CD8-positive, alpha-beta memory T cell (primary cell): ENCODE results near the gene TBX5. TPM values are rescaled to one million over a fixed set of nuclear protein-coding genes. Genes with fewer than 3 reads are reported as not detected.

Source experiments
- CTCF ChIA-PET: fragments of 350-600 bp; sonication (Branson Sonifier 250); formaldehyde crosslinking; loops from one replicate; lab custom pipeline; 2021; ENCODE audit warnings: antibody characterized with exemption; lab: Charles Lee
- POLR2A ChIA-PET: fragments of 350-600 bp; sonication (Branson Sonifier 250); formaldehyde crosslinking; loops from one replicate; lab custom pipeline; 2021; ENCODE audit warnings: antibody characterized with exemption; lab: Charles Lee
- DNase-seq, 5 donors: peaks; one replicate each; pipeline versions ENCODE4 v3.0.0 to v3.0.0-alpha.2; 2020 to 2022; ENCODE audit warnings: mixed read lengths in 1 of 5
- H3K27ac ChIP-seq: one replicate; pipeline ENCODE4 v1.7.0; 2013; ENCODE audit warnings: low read depth, mild to moderate bottlenecking, low read length, moderate library complexity
- H3K27me3 ChIP-seq: 2 replicates; pipeline ENCODE4 v1.7.0; 2013; ENCODE audit warnings: low read length, mild to moderate bottlenecking; ENCODE audit not compliant: insufficient read depth, poor library complexity, severe bottlenecking
- H3K36me3 ChIP-seq: 2 replicates; pipeline ENCODE4 v1.7.0; 2013; ENCODE audit warnings: mild to moderate bottlenecking, low read length, moderate library complexity; ENCODE audit not compliant: insufficient read depth
- H3K4me1 ChIP-seq: 2 replicates; pipeline ENCODE4 v1.7.0; 2013; ENCODE audit warnings: mild to moderate bottlenecking, low read length, moderate library complexity; ENCODE audit not compliant: insufficient read depth
- H3K4me3 ChIP-seq: 2 replicates; pipeline ENCODE4 v1.7.0; 2013; ENCODE audit warnings: mild to moderate bottlenecking, low read length
- H3K9me3 ChIP-seq: 2 replicates; pipeline ENCODE4 v1.7.0; 2013; ENCODE audit warnings: mild to moderate bottlenecking, low read length
- H3K27ac Mint-ChIP-seq, 8 donors: one replicate each; pipeline ENCODE4 v1.8.0; 2020 to 2021; ENCODE audit warnings: mixed read lengths in 8 of 8, mild to moderate bottlenecking in 6 of 8, inconsistent platforms in 3 of 8, moderate library complexity in 3 of 8
- H3K27me3 Mint-ChIP-seq, 2 donors: one replicate each; pipeline ENCODE4 v1.8.0; 2020 to 2021; ENCODE audit warnings: mixed read lengths in 2 of 2, mild to moderate bottlenecking in 1 of 2, moderate library complexity in 1 of 2
- H3K36me3 Mint-ChIP-seq, 3 donors: one replicate each; pipeline ENCODE4 v1.8.0; 2020 to 2021; ENCODE audit warnings: mixed read lengths in 3 of 3, inconsistent platforms in 1 of 3, mild to moderate bottlenecking in 1 of 3
- H3K4me1 Mint-ChIP-seq, 3 donors: one replicate each; pipeline ENCODE4 v1.8.0; 2020 to 2021; ENCODE audit warnings: mixed read lengths in 3 of 3, inconsistent platforms in 1 of 3, mild to moderate bottlenecking in 1 of 3
- H3K4me3 Mint-ChIP-seq, 7 donors: one replicate each; pipeline ENCODE4 v1.8.0; 2020 to 2021; ENCODE audit warnings: mixed read lengths in 7 of 7, mild to moderate bottlenecking in 6 of 7, moderate library complexity in 4 of 7, inconsistent platforms in 2 of 7
- H3K9me3 Mint-ChIP-seq, 5 donors: one replicate each; pipeline ENCODE4 v1.8.0; 2020 to 2022; ENCODE audit warnings: mixed read lengths in 5 of 5, mild to moderate bottlenecking in 3 of 5, moderate library complexity in 2 of 5, inconsistent platforms in 1 of 5
- polyA plus RNA-seq: library from polyadenylated mRNA; unstranded; fragments of 300-500 nt; fragmentation: Illumina TruSeq; gene quantifications from one replicate; pipeline ENCODE4 v1.2.3, GENCODE V29; 2021
- total RNA-seq, 2 experiments: library from RNA; stranded (reverse); gene quantifications; one replicate each; pipeline ENCODE4 v1.2.3, GENCODE V29; 2021

The TBX5 gene
- total and polyA plus RNA-seq, 3 experiments from 2014 or later = not detected

- DNase-seq = no peak
- no peaks in the 10 kb centered on the region for H3K27me3 ChIP-seq
- no peak overlapping the region for H3K4me3 Mint-ChIP-seq
- H3K36me3 Mint-ChIP-seq = peaks cover 0 to 1% (median 0%) of the 10 kb centered on the region in 3 donors
- no peak overlapping the region for H3K27ac Mint-ChIP-seq
- H3K4me1 ChIP-seq = no peaks in the 10 kb centered on the region
- H3K9me3 ChIP-seq = no peaks in the 10 kb centered on the region
- ChIA-PET CTCF (no interaction called here), POLR2A (no interaction called here)
- H3K4me1 Mint-ChIP-seq = no peaks in the 10 kb centered on the region
- H3K9me3 Mint-ChIP-seq = peaks cover 0 to 28% (median 2%) of the 10 kb centered on the region in 5 donors
- H3K4me3 ChIP-seq = no peak overlapping the region
- no peaks in the 10 kb centered on the region for H3K36me3 ChIP-seq
- H3K27ac ChIP-seq = no peak overlapping the region
- H3K27me3 Mint-ChIP-seq = no peaks in the 10 kb centered on the region
Observed at GRCh38 chr12:114328292-114328691, 77.7 kb downstream of the TBX5 start.

GRCh38 chr12:114327765-114328164, 78.2 kb downstream of the TBX5 start:
- Histone ChIP-seq H3K36me3 (no peaks in the 10 kb centered on the region), H3K4me3 (no peak overlapping the region), H3K4me1 (no peaks in the 10 kb centered on the region), H3K27ac (no peak overlapping the region), H3K27me3 (no peaks in the 10 kb centered on the region), H3K9me3 (no peaks in the 10 kb centered on the region)
- H3K27me3 Mint-ChIP-seq = no peaks in the 10 kb centered on the region
- H3K9me3 Mint-ChIP-seq = peaks cover 0 to 28% (median 2%) of the 10 kb centered on the region in 5 donors
- ChIA-PET CTCF (no interaction called here), POLR2A (no interaction called here)
- no peak overlapping the region for H3K27ac Mint-ChIP-seq
- DNase-seq = no peak
- peaks cover 0 to 1% (median 0%) of the 10 kb centered on the region in 3 donors for H3K36me3 Mint-ChIP-seq
- H3K4me3 Mint-ChIP-seq = no peak overlapping the region
- no peaks in the 10 kb centered on the region for H3K4me1 Mint-ChIP-seq

- Mint-ChIP-seq H3K36me3 (no peaks in the 10 kb centered on the region), H3K4me1 (no peaks in the 10 kb centered on the region), H3K27ac (no peak overlapping the region), H3K9me3 (peaks cover 0 to 3% (median 0%) of the 10 kb centered on the region in 5 donors), H3K27me3 (no peaks in the 10 kb centered on the region), H3K4me3 (no peak overlapping the region)
- Histone ChIP-seq H3K27ac (no peak overlapping the region), H3K4me1 (no peaks in the 10 kb centered on the region), H3K4me3 (no peak overlapping the region), H3K9me3 (no peaks in the 10 kb centered on the region), H3K36me3 (no peaks in the 10 kb centered on the region), H3K27me3 (no peaks in the 10 kb centered on the region)
- DNase-seq = no peak
- ChIA-PET POLR2A (no interaction called here), CTCF (no interaction called here)
Observed at GRCh38 chr12:114321524-114321923, 84.4 kb downstream of the TBX5 start.

- H3K9me3 Mint-ChIP-seq = peaks cover 0 to 3% (median 0%) of the 10 kb centered on the region in 5 donors
- Histone ChIP-seq H3K36me3 (no peaks in the 10 kb centered on the region), H3K27ac (no peak overlapping the region), H3K27me3 (no peaks in the 10 kb centered on the region), H3K9me3 (no peaks in the 10 kb centered on the region), H3K4me3 (no peak overlapping the region), H3K4me1 (no peaks in the 10 kb centered on the region)
- ChIA-PET CTCF (no interaction called here), POLR2A (no interaction called here)
- H3K27me3 Mint-ChIP-seq = no peaks in the 10 kb centered on the region
- H3K27ac Mint-ChIP-seq = no peak overlapping the region
- no peaks in the 10 kb centered on the region for H3K4me1 Mint-ChIP-seq
- no peaks in the 10 kb centered on the region for H3K36me3 Mint-ChIP-seq
- DNase-seq = no peak
- H3K4me3 Mint-ChIP-seq = no peak overlapping the region
Observed at GRCh38 chr12:114320968-114321367, 85.0 kb downstream of the TBX5 start.

GRCh38 chr12:114320101-114320500, 85.8 kb downstream of the TBX5 start:
- Mint-ChIP-seq H3K9me3 (peaks cover 0 to 3% (median 0%) of the 10 kb centered on the region in 5 donors), H3K4me3 (no peak overlapping the region), H3K27ac (no peak overlapping the region), H3K4me1 (no peaks in the 10 kb centered on the region), H3K36me3 (no peaks in the 10 kb centered on the region), H3K27me3 (no peaks in the 10 kb centered on the region)
- no peak for DNase-seq
- H3K36me3 ChIP-seq = no peaks in the 10 kb centered on the region
- H3K4me3 ChIP-seq = no peak overlapping the region
- no peak overlapping the region for H3K27ac ChIP-seq
- H3K27me3 ChIP-seq = no peaks in the 10 kb centered on the region
- ChIA-PET POLR2A (no interaction called here), CTCF (no interaction called here)
- H3K9me3 ChIP-seq = no peaks in the 10 kb centered on the region
- H3K4me1 ChIP-seq = no peaks in the 10 kb centered on the region

- ChIA-PET CTCF (no interaction called here), POLR2A (no interaction called here)
- Histone ChIP-seq H3K4me3 (no peak overlapping the region), H3K27me3 (no peaks in the 10 kb centered on the region), H3K9me3 (no peaks in the 10 kb centered on the region), H3K27ac (no peak overlapping the region), H3K36me3 (no peaks in the 10 kb centered on the region), H3K4me1 (no peaks in the 10 kb centered on the region)
- Mint-ChIP-seq H3K4me3 (no peak overlapping the region), H3K27ac (no peak overlapping the region), H3K4me1 (no peaks in the 10 kb centered on the region), H3K9me3 (peaks cover 0 to 3% (median 0%) of the 10 kb centered on the region in 5 donors), H3K27me3 (no peaks in the 10 kb centered on the region), H3K36me3 (no peaks in the 10 kb centered on the region)
- DNase-seq = no peak
Observed at GRCh38 chr12:114319422-114319821, 86.5 kb downstream of the TBX5 start.

- H3K4me3 Mint-ChIP-seq = no peak overlapping the region
Observed at GRCh38 chr12:114318984-114319383, 87.0 kb downstream of the TBX5 start.

GRCh38 chr12:114316076-114316475, 89.9 kb downstream of the TBX5 start:
- Mint-ChIP-seq H3K36me3 (no peaks in the 10 kb centered on the region), H3K27me3 (no peaks in the 10 kb centered on the region), H3K4me1 (no peaks in the 10 kb centered on the region), H3K27ac (no peak overlapping the region), H3K4me3 (no peak overlapping the region), H3K9me3 (peaks cover 0 to 3% (median 0%) of the 10 kb centered on the region in 5 donors)
- H3K27me3 ChIP-seq = no peaks in the 10 kb centered on the region
- no peak overlapping the region for H3K4me3 ChIP-seq
- DNase-seq = no peak
- CTCF ChIA-PET = no interaction called here
- no peaks in the 10 kb centered on the region for H3K4me1 ChIP-seq
- no peak overlapping the region for H3K27ac ChIP-seq
- no peaks in the 10 kb centered on the region for H3K36me3 ChIP-seq
- H3K9me3 ChIP-seq = no peaks in the 10 kb centered on the region
- POLR2A ChIA-PET = no interaction called here

More at GRCh38 chr12:114318984-114319383, 87.0 kb downstream of the TBX5 start:
- Histone ChIP-seq H3K27me3 (no peaks in the 10 kb centered on the region), H3K27ac (no peak overlapping the region), H3K4me1 (no peaks in the 10 kb centered on the region), H3K9me3 (no peaks in the 10 kb centered on the region), H3K4me3 (no peak overlapping the region), H3K36me3 (no peaks in the 10 kb centered on the region)
- H3K27me3 Mint-ChIP-seq = no peaks in the 10 kb centered on the region
- DNase-seq = no peak
- ChIA-PET POLR2A (no interaction called here), CTCF (no interaction called here)
- no peaks in the 10 kb centered on the region for H3K36me3 Mint-ChIP-seq
- H3K27ac Mint-ChIP-seq = no peak overlapping the region
- no peaks in the 10 kb centered on the region for H3K4me1 Mint-ChIP-seq
- H3K9me3 Mint-ChIP-seq = peaks cover 0 to 3% (median 0%) of the 10 kb centered on the region in 5 donors
